ENCODE data around the gene SPANXN2. TPM values are rescaled to one million over a fixed set of nuclear protein-coding genes. Genes with fewer than 3 reads are reported as not detected.

The SPANXN2 gene
- total RNA-seq, 2 donors from 2014 or later = not detected

DNA sequence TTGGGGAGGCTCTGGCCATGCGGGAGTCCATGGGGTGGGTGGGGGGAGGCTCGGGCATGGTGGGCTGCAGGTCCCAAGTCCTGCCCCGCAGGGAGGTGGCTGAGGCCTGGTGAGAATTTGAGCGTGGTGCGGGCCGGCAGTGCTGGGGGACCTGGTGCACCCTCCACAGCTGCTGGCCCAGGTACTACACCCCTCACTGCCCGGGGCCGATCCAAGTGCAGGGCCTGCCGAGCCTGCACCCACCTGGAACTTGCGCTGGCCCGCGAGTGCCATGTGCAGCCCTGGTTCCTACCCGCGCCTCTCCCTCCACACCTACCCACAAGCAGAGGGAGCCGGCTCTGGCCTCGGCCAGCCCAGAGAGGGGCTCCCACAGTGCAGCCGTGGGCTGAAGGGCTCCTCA, 5.7 kb upstream of the SPANXN2 start:
- Histone ChIP-seq H3K9me3 (ENCODE audit: control insufficient read depth, low read length) (peaks cover 11% of the 10 kb centered on the region), H3K36me3 (ENCODE audit: control insufficient read depth, insufficient read depth, low read length) (no peaks in the 10 kb centered on the region), H3K9ac (ENCODE audit: extremely low read depth, low read length, poor library complexity, severe bottlenecking) (no peak overlapping the region), H3K4me3 (ENCODE audit: low read length) (no peak overlapping the region), H3K27me3 (ENCODE audit: control insufficient read depth, insufficient read depth, low read length, poor library complexity, severe bottlenecking) (no peaks in the 10 kb centered on the region), H3K4me1 (ENCODE audit: control insufficient read depth, insufficient read depth, low read length) (no peaks in the 10 kb centered on the region), H3K27ac (ENCODE audit: low read depth, low read length) (no peak overlapping the region)
- DNase-seq = no peak
- no peak overlapping the region for H3K27ac Mint-ChIP-seq
- peaks cover 69% of the 10 kb centered on the region for H3K9me3 Mint-ChIP-seq
- TF ChIP-seq, protein P1, sequence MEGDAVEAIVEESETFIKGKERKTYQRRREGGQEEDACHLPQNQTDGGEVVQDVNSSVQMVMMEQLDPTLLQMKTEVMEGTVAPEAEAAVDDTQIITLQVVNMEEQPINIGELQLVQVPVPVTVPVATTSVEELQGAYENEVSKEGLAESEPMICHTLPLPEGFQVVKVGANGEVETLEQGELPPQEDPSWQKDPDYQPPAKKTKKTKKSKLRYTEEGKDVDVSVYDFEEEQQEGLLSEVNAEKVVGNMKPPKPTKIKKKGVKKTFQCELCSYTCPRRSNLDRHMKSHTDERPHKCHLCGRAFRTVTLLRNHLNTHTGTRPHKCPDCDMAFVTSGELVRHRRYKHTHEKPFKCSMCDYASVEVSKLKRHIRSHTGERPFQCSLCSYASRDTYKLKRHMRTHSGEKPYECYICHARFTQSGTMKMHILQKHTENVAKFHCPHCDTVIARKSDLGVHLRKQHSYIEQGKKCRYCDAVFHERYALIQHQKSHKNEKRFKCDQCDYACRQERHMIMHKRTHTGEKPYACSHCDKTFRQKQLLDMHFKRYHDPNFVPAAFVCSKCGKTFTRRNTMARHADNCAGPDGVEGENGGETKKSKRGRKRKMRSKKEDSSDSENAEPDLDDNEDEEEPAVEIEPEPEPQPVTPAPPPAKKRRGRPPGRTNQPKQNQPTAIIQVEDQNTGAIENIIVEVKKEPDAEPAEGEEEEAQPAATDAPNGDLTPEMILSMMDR (conservative IDR thresholded peaks at IDR 0.05) = no peak
- 92% methylated on average over 15 of the region's 17 CpGs; no CpG with 5 or more reads in 1 of the 2 experiments for WGBS, 2 experiments (ENCODE audit: insufficient coverage in 1 of 2, insufficient read length in 1 of 2)
- no peaks in the 10 kb centered on the region for H3K36me3 Mint-ChIP-seq (ENCODE audit: low read depth)
- H3K27me3 Mint-ChIP-seq (ENCODE audit: insufficient read depth) = no peaks in the 10 kb centered on the region
- no peak overlapping the region for H3K4me3 Mint-ChIP-seq
- H3K4me1 Mint-ChIP-seq = no peaks in the 10 kb centered on the region

- Histone ChIP-seq H3K27ac (ENCODE audit: low read depth, low read length) (no peak overlapping the region), H3K9ac (ENCODE audit: extremely low read depth, low read length, poor library complexity, severe bottlenecking) (no peak overlapping the region), H3K9me3 (ENCODE audit: control insufficient read depth, low read length) (peaks cover 26% of the 10 kb centered on the region), H3K4me3 (ENCODE audit: low read length) (no peak overlapping the region), H3K27me3 (ENCODE audit: control insufficient read depth, insufficient read depth, low read length, poor library complexity, severe bottlenecking) (no peaks in the 10 kb centered on the region), H3K4me1 (ENCODE audit: control insufficient read depth, insufficient read depth, low read length) (no peaks in the 10 kb centered on the region), H3K36me3 (ENCODE audit: control insufficient read depth, insufficient read depth, low read length) (no peaks in the 10 kb centered on the region)
- H3K36me3 Mint-ChIP-seq (ENCODE audit: low read depth) = no peaks in the 10 kb centered on the region
- TF ChIP-seq, protein P1 (conservative IDR thresholded peaks at IDR 0.05) = no peak
- WGBS, 2 experiments (ENCODE audit: insufficient coverage in 1 of 2, insufficient read length in 1 of 2) = 74% methylated on average over 4 of the region's 4 CpGs; no CpG with 5 or more reads in 1 of the 2 experiments
- no peak overlapping the region for H3K27ac Mint-ChIP-seq
- H3K9me3 Mint-ChIP-seq = peaks cover 71% of the 10 kb centered on the region
- DNase-seq = no peak
- H3K4me1 Mint-ChIP-seq = no peaks in the 10 kb centered on the region
- no peaks in the 10 kb centered on the region for H3K27me3 Mint-ChIP-seq (ENCODE audit: insufficient read depth)
- H3K4me3 Mint-ChIP-seq = no peak overlapping the region
These were observed 19.1 kb downstream of the SPANXN2 start for GRCh38 chrX:143701460-143701859.

GRCh38 chrX:143694885-143695284, 25.7 kb downstream of the SPANXN2 start:
- no peaks in the 10 kb centered on the region for H3K27me3 ChIP-seq (ENCODE audit: control insufficient read depth, insufficient read depth, low read length, poor library complexity, severe bottlenecking)
- 89% methylated on average over 1 of the region's 1 CpG; no CpG with 5 or more reads in 1 of the 2 experiments for WGBS, 2 experiments (ENCODE audit: insufficient coverage in 1 of 2, insufficient read length in 1 of 2)
- no peaks in the 10 kb centered on the region for H3K36me3 ChIP-seq (ENCODE audit: control insufficient read depth, insufficient read depth, low read length)
- TF ChIP-seq, protein P1 (conservative IDR thresholded peaks at IDR 0.05) = no peak
- DNase-seq = no peak
- H3K4me1 Mint-ChIP-seq = no peaks in the 10 kb centered on the region
- no peaks in the 10 kb centered on the region for H3K36me3 Mint-ChIP-seq (ENCODE audit: low read depth)
- H3K27me3 Mint-ChIP-seq (ENCODE audit: insufficient read depth) = no peaks in the 10 kb centered on the region
- no peak overlapping the region for H3K4me3 Mint-ChIP-seq
- no peaks in the 10 kb centered on the region for H3K4me1 ChIP-seq (ENCODE audit: control insufficient read depth, insufficient read depth, low read length)
- no peak overlapping the region for H3K27ac ChIP-seq (ENCODE audit: low read depth, low read length)
- H3K9me3 Mint-ChIP-seq = peaks cover 46% of the 10 kb centered on the region
- no peak overlapping the region for H3K4me3 ChIP-seq (ENCODE audit: low read length)
- H3K9me3 ChIP-seq (ENCODE audit: control insufficient read depth, low read length) = peaks cover 31% of the 10 kb centered on the region
- no peak overlapping the region for H3K9ac ChIP-seq (ENCODE audit: extremely low read depth, low read length, poor library complexity, severe bottlenecking)
- H3K27ac Mint-ChIP-seq = no peak overlapping the region

Data from endodermal cell (in vitro differentiated cells).